HG02642 (cell line): ENCODE data around the gene PRDM10.
"Not testable (repeated sequence)": the region's sequence is repeated elsewhere in the genome, so short reads cannot be mapped to it uniquely, and the experiment has no call there.

ENCODE experiments used
- ATAC-seq: cut with Tn5 transposase; IDR thresholded peaks from one replicate; pipeline ENCODE4 v1.9.1; 2021; ENCODE audit warnings: mild to moderate bottlenecking; ENCODE audit not compliant: unreplicated experiment, poor library complexity

Gene PRDM10

DNA sequence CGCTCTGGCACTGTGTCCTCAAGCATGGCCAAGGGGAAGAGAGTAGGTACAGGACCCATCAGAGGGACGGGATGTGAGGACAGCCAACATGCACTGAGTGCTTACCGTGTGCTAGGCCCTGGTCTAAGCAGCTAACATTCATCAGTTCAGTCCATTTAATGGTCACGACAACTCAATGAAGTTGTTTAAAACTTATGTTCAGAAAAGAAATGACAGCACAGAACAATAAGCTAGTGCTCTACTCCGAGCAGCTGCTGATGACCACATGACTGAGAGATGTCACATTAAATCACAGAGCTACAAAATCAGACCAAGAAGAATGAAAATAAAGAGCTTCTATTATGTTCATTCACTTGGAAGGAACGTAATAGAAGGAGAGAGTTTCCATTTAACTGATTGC lies 26.3 kb downstream of the PRDM10 start:
- no peak for ATAC-seq

DNA sequence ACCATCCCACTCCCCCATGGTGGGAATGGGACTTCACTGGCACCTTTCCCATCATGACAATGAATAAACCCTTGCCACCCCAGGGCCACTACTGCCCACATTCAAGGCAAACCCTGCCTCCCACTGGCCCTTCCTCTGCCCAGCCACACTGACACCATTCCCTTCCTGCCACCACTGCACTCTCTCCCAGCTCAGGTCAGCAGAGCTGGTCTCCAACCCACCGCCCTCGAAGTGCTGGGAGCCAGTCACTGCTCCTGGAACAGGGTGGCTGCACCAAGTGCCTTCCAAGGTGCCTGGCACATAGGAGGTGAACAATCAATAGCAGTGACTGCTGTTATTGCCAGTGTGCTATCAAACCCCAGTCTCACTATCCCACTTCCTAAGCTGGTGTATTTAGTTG lies 27.1 kb downstream of the PRDM10 start:
- ATAC-seq = no peak

DNA sequence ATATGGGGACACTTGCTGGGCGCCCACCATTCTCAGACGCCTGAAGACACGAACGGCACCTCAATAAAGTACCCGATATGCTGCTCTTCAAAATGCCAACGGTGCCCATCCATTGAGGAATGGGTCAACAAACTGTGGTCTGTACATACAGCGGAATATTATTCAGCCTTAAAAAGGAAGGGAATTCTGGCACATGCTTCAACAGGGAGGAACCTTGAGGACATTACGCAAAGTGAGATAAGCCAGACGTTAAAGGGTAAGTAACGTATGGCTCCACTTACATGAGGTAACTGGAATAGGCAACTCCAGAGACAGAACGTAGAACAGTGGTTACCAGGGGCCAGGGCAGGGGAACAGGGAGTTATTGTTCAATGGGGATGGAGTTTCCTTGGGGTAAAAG lies 28.0 kb downstream of the PRDM10 start:
- no peak for ATAC-seq

DNA sequence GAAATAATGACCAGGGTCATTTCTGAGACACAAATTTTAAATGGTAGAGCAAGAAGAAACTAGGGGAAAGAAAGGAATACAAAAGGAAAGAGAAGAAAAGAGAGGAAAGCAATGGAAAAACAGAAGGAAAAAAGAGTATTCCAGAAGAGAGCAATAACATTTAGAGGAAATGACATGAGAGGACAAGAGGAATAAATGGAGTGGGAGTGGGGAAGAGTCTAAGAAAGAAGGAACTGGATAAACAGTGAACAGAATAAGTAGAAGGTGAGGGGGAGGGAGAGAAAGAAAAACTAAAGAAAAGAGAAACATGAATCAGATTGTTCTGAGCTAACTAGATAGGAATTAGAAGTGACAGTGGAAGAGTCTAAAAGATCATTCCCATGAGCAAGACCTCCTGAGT lies 28.4 kb downstream of the PRDM10 start:
- no peak for ATAC-seq

DNA sequence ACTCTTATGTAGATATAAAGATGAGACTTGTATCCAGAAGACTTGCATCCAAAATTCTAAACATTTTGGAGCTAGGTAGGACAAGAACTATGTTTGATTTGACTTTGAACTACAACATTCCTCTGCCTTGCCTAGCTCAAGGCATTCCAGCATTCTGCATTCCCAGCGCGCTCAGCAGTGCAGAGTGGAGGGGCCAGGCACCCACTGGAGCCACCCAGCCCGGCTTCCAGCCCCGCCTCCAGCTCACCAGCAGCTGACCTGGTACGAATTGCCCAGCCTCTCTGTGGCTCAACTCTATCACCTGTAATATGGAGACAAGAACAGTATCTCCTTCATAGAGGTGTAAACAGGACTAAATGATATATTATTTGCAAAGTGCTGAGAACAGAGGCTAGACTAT lies 28.8 kb downstream of the PRDM10 start:
- ATAC-seq = no peak

DNA sequence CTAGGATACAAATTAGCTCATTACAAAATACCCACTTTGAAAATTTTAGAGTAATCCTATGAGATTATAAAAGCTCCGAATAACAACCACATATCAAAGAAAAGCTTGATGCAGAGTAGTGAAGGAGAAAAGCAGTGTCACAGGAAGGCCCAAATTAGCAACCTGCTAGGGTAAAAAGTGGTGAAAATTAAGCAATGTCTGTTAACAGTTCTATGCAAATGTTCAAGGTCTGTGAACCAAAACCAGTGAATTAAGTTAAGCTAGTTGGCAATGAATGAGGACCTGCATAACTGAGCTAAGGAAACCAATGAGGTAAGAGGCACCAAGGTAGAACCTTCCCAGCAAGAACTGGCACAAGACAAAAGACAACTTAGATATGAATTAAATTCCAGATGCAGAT lies 29.6 kb downstream of the PRDM10 start:
- ATAC-seq = peak; percentile 74

DNA sequence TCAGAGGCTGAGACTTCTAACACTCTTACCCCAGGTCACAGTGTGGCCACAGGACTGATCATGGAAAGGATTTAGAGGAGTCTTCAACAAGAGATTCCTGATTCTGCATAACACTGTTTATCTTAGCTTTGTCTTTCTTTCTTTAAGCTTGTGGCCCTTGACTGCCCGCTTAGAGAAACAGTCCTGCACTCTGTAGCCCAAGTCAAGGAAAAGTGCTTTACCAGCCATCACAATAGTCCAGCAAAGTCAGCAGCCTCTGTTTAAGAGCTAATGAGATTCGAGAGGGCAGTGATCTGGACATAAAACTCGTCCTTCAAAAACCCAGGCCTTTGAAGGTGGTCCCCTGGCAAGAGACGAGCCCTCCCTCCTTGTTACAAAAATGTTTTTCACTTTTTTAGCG lies 30.0 kb downstream of the PRDM10 start:
- no peak for ATAC-seq

DNA sequence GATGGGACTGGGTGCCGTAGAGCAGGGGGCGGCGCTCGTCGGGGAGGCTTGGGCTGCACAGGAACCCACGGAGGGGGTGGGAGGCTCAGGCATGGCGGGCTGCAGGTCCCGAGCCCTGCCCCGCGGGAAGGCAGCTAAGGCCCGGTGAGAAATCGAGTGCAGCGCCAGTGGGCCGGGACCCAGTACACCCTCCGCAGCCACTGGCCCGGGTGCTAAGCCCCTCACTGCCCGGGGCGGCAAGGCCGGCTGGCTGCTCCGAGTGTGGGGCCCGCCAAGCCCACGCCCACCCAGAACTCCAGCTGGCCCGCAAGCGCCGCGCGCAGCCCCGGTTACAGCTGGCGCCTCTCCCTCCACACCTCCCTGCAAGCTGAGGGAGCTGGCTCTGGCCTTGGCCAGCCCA lies 30.8 kb downstream of the PRDM10 start:
- ATAC-seq = not testable (repeated sequence)

DNA sequence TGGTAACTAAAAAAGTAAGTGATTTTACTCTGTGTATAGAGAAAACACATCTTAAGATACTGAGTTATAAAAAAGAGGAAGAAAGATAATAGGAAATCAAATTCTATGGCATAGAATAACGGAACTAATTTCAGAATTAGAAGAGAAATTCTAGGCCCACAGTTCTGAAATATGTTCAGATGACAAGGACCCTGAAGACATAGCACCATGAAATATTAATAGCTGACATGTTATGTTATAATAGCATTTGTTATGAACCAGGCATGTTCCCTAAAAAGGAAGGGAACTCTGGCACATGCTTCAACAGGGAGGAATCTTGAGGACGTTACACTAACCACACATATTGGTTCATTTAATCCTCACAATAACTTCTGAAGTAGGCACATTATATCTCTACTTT lies 32.7 kb downstream of the PRDM10 start:
- no peak for ATAC-seq

DNA sequence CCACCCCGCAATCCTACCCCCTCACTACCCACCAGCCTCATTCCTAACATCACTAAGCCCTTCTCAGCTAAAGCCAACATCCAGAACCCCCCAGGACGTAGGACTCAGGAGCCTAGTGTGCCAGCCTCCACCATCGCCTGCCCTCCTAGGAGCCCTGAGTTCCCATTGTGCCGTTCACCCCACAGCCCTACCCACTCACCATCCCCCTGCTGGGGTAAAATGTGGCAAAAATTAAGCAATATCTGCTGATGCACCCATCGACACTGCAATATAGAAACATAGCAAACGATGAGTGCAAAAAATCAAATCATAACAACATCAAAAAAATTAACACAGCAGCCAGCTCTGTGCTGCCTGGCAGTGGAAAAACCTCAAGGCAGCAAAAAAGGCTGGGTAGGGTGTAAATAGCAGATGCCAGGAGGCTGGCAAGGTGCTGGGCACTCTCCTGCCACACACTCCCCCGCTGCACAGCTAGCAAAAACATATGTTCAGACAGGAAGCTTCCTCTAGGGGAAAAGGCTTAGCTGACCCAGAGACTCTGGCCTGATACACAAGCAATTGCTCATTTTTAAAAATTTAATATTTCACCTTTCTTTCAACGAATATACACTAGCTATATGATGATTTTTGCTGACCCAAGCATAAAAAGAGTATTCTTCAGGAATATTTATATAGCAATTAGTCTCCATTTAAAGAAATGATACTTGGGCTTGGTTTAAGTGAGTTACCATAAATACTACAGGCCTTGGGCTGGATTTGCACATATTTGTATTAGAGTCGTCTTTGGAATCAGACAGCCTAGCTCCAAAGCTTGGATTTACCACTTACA lies 33.8 kb downstream of the PRDM10 start:
- ATAC-seq = no peak

DNA sequence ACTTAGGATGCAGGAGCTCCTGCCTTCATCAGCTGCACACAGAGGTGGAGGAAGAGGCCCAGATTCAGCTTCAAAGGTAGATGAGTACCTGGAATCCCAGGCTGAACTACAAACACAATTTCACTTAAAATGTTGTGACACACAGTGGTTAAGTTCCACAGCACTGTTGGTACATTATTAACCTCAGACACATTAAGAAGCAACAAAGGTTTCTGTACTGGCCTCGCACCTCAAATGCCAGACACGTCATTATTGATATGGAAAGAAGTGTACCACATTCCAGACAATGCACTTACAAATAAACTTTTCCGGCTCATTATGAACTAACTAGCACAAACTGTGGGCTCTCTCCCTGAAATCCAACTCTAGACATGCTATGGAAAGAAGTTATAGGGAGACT lies 34.6 kb downstream of the PRDM10 start:
- no peak for ATAC-seq

DNA sequence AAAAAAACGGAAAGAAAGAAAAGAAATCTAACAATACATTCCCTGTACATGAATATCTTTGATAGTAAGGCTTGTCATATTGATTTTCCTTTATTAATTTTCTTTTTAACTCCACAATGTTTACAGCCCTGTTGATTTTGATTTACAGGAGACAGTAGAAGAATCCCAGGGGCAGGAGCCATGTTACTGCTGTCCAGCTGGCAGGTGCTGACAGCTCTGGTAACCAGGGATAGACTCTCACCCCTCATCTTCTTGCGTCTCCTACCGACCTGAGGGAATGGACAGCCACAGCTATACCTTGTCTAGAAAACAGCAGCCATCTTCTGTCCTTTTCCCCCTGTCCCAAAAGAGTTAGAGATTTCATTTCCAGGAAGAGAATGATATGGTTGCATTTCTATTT lies 37.4 kb downstream of the PRDM10 start:
- ATAC-seq = no peak

DNA sequence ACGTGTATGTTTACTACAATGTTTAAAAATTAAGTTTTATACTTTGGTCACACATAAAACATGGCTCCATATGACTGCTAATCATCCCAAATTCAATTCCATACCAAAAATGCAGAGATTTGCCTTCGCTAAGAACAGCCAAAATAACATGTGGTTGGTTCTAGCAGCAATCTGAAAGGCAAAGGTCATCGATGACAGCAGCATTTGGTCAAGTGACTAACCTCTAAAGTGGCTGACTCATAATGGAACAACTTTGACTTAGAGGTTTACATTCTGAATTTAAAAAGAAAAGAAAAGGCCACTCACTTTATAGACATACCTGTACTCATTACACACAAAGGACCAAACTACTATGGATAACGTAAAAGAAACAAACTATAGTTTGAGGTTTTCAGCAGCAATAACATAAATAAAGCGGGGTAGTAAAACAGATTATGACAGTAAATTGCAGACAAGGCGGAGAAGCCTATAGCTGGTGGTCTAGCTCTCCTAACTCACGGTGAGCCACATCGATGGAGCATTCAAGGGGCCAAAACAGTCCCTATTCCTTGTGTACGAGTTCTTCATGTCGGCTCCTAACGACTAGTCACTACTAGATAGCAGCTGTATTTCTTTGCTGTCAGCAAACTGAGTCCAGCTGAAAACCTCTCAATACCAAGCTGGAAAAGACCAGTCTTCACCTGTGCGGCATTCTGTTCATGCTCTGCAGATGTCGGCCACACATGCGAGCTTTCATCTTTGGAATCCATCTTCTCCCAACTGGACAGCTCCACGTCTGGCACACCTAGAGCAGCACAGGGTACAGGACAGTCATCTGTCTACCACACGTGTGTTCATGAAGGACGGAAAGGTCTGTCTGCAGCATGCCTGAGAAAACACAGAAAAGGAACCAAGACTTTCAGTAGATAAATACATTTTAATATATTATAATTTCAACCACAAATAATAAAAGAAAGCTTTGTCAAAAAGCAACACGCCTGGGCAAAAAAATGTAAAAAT lies 42.1 kb downstream of the PRDM10 start:
- ATAC-seq = peak; percentile 82

DNA sequence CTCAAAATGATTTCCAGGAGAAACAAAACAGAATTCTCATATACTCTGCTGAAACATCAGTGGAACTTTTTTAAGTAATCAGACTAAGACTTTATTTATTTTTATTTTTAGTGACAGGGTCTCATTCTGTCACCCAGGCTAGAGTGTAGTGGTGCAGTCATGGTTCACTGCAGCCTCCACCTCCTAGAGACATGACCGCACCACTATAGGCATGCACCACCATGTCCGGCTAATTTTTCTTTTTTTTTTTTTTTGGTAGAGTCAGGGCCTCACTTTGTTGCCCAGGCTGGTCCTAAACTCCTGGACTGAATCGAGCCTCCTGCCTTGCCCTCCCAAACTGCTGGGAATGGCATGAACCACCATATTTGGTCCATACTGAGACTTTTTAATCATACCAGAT lies 42.9 kb downstream of the PRDM10 start:
- no peak for ATAC-seq

DNA sequence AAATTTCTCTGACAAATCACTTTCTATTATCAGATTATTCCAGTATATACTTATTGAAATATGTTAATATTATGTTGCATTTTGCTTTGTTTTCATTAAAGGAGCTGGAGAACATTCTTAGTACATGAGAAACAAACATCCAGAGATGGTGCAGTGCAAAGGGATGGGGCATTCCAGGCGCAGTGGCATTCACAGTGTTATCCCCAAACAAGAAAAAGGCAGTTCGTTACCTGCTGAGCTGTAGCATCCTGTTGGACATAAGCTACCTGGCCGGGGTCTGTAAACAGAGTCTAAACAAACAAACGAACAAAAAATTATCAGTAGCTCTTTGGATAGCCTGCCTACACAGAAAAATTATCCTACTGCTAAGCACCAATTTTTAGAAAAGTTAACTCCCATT lies 47.4 kb downstream of the PRDM10 start:
- ATAC-seq = no peak

DNA sequence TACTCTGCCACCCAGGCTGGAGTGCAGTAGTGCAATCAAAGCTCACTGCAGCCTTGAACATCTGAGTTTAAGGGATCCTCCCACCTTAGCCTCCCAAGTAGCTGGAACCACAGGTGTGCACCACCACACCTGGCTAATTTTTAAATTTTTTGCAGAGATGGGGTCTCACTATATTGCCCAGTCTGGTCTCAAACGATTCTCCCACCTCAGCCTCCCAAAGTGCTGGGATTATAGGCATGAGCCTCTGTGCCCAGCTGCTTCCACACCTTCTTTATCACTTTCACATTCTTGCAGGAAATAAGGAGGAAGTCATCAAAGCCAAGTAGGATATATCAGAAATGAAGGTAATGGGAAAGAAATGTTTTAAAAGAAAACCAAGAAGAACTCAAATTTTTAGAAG lies 47.9 kb downstream of the PRDM10 start:
- ATAC-seq = not testable (repeated sequence)

DNA sequence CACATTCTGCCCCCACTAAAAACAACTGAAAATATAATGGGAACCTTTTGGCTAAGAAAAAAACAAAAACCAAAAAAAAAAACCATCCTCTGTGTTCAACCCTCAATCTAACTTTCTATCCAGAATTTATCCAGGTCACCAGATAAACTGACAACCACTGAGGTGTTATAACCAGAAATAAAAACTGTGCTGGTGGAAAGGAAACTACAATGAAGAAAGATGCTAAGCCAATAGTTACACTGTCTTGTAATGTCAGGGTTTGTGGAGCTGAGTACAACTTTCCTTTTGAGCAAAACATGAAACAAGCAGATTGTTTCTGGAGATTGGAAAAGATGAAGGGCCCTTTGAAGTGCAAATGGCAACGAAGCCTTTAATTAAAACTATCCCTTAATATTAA lies 50.8 kb downstream of the PRDM10 start:
- no peak for ATAC-seq

DNA sequence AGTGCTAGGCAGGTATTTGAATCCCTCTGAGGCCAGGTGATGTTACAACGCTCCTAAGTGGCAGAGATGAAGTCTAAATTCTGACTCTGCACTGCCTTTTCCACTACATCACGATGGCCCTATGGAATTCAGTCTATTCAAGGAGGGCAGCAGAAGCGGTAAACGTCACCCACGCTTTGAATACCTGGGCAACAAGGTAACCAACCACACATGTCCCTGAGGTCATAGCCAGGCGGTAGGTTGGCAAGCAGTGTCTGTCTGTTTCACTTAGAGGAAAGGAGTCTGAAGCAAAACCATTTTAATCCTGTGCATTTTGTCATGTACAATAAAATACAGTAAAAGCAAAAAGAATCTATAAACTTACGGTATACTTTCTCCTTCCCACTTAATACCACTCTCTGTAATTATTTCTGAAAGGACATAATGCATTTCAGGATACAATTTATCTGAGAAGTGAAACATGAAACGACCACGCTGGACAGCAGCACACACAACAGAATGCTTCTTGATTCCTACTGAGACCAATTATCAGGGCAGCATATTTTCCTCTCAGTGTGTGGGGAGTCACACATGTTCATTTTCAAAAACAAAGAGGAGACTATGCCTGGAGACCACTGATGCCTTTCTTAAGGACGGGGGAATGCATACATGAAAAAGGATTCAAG lies 51.3 kb downstream of the PRDM10 start:
- ATAC-seq = no peak

DNA sequence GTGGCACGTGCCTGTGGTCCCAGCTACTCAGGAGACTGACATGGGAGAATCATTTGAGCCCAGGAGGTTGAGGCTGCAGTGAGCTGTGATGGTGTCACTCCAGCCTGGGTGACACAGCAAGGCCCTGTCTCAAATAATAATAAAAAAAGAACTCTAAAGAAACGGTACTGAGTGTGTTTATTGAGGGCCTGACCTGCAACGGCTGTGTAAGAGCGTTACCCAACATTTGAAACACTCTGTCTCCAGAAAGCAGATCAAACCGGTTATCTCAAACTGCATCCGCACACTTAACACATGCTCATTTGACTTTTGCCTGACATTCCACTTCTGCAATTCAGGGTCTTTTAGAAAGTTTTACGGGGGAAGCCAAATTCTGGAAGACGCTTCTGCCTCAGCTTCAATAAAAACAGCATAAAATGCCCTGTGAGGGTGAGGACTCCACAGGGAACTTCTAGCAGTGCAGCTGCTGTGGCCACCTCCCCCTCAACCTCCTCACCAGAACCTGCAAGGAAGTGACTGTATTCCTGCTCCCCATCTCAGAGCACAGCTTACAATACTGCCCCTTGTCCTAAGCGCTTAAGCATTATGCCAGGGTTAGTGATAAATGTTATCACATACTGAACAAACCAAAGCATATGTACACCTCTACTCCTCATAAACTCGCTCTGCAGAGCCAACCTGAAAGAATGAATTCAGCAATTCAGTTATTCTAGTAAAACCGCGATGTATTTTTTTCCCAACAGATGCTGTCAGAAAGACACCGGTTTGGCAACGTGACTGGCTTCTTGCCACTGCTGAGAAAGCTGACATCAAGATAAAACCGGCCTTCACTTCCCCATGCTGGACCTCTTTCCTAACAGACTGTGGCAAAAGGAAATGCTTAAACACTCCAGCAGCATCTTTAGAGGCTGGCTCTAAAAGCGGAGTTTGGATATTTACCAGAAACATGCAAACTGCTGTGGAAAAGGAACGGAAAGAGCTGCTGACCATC lies 52.2 kb downstream of the PRDM10 start:
- no peak for ATAC-seq
